Uterus (tissue), 2 donors: Measurements from ENCODE around the gene ASPHD2.

ENCODE experiments used
- CTCF ChIP-seq, 4 experiments: fragments of 200-600 bp in 2 of 4; fragments of 450-650 bp in 2 of 4; sonication (generic) in 2 of 4; IDR thresholded peaks; one replicate each; pipeline ENCODE4 v1.5.1; 2016 to 2019; ENCODE audit warnings: antibody characterized with exemption in 4 of 4, mild to moderate bottlenecking in 2 of 4, moderate library complexity in 1 of 4
- POLR2A ChIP-seq, 2 donors: fragments of 450-650 bp; IDR thresholded peaks; one replicate each; pipeline ENCODE4 v1.6.1; 2016; ENCODE audit warnings: antibody characterized with exemption in 2 of 2, mild to moderate bottlenecking in 1 of 2, moderate library complexity in 1 of 2

- TF ChIP-seq POLR2A (IDR thresholded peaks at IDR 0.05) (no peak), CTCF (IDR thresholded peaks at IDR 0.05) (no peak)
Observed at GRCh38 chr22:26448334-26448733, 19.3 kb downstream of the ASPHD2 start.
